RKO (cell line): Measurements from ENCODE around the gene TNIP3.
"Not testable (repeated sequence)": the region's sequence is repeated elsewhere in the genome, so short reads cannot be mapped to it uniquely, and the experiment has no call there.

ENCODE experiments used
- DNase-seq: peaks from one replicate; pipeline ENCODE4 v3.0.0-alpha.2; 2016; ENCODE audit warnings: low spot score

TNIP3 gene

DNA sequence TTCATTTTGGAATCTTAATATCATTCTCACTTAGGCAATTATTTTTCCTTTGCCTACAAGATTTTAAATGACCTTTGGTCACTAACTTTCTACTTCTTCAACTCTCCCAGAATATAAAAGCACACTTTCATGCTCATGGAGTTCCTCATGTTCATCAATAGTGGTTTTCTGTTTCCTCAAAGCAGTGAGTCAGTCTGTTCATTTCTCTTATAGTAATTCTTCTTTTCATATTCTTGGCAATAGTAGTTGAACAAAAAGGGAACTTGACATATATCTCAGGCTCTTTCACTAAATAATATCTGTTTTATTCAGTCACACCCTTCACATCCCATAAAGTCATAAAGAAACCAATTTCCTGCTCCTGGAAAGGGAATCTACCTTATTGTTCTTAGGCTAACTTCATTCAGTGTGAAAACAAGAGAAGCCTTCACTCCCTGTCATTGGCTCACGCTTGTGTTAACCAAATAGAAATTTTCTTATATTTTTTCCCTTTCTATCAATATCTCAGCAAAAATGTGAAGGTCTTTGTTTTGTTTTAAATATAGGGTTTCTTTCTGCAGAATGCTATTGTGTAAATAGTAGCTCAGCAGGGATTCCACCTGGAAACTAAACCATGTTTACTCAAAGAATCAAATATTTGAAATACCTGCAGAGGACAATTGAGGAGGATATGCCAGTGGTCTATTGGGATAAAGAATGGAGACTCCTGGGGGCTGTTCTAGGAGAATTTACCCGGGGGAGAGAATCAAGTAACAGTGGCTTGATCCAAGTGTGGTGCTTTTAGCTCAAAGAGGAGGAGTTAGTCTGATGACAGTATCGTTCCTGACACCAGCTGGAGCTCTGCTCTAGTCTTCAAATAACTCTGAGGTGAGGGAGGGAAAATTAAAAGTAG lies 13.4 kb upstream of the TNIP3 start:
- no peak for DNase-seq

DNA sequence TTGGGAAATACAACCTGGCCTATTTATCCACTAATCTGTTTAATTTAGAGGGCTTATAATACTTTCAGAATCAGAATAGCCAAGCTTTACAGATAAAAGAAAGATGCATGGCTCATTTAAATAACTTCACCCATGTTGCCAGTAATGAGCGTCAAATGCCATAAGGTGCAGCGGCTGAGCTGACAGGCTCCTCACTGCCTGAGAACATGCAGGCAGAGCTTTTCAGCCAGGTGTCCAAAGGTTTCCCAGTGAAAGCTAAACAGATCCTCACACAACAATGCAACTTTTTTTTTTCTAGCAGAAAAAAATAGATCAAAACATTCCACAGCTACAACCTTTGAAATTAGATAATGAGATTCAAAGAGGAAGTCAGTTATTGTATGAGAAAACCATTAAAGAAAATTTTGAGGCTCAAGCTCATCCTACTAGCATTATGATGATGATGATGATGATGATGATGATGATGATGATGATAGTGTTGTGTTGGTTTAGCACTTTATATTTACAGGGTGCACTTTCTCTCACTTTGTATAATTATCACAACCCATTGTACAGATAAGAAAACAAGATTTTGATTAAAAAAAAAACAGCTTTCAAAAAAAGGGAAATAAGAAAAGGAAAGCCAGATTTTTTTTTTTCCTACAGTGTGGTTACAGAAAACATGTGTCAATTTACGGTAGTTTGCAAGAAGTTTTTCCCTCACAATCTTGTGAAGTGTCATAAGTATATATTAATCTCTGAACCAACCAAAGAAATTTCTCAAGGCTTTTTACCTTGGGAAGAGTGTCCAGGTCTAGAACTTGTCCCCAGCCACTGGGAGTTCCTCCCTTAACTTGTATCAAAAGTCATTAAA lies 12.2 kb upstream of the TNIP3 start:
- DNase-seq, result no peak

DNA sequence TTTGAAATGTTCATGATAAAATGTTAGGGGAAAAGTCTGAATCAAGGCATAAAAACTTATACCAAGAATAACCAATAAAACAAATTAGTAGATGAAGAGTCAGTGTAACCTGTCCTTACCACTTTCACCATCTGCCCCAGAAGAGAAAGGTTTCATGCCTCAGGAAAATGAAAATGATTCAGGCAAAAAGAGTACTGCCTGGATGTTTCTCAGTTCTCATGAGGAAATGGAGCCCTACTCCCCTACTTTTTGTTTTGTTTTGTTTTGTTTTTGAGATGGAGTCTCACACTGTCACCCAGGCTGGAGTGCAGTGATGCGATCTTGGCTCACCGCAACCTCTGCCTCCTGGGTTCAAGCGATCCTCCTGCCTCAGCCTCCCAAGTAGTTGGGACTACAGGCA lies 7.4 kb upstream of the TNIP3 start:
- not testable (repeated sequence) for DNase-seq

DNA sequence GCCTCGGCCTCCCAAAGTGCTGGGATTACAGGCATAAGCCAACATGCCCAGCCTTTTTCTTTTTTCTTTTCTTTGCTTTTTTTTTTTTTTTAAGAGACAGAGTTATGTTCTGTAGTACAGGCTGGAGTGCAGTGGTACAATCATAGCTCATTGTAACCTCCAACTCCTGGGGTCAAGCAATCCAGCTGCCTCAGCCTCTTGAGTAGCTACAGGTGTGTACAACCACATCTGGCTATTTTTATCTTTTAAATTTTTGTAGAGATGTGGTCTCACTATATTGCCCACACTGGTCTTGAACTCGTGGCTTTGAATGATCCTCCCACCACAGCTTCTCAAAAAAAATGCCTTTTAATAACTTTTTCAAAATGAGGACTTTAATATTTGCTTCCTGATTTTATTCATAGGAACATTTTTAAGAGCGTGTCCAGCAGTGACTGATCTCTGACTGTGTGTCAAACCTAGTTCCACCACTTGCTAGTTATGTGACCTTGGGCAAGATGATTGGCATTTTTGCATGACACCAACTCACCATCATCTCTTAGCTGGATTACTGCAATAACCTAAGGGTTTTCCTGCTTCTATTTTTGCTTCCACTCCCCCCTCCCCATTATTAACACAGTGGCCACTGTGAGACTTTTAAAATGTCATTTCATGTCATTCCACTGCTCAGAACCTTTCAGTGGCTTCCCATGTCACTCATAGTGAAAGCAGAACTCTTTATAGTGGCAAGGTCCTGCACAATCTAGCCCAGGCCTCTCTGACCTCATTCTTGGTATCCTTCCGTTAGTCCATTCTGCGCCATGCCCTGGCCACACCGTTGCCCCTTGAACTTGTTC lies 4.5 kb upstream of the TNIP3 start:
- DNase-seq, result no peak

DNA sequence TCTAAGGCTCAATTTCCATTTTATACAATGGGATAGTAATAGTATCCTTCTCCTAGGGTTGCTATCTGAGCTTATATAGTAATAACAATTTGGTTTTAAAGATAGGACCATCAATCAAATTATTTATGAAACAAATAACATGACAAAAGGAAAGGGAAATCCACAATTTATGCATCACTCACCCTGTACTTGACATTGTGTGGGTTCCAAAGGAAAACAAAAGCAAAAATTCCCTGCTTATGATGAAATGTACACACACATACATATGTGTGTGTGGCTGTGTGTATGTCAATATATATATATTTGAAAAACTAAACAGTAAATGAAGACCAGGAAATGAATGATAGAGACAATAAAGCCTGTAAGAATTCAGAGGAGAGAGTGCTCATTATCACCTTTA lies 2.9 kb upstream of the TNIP3 start:
- DNase-seq, result no peak

DNA sequence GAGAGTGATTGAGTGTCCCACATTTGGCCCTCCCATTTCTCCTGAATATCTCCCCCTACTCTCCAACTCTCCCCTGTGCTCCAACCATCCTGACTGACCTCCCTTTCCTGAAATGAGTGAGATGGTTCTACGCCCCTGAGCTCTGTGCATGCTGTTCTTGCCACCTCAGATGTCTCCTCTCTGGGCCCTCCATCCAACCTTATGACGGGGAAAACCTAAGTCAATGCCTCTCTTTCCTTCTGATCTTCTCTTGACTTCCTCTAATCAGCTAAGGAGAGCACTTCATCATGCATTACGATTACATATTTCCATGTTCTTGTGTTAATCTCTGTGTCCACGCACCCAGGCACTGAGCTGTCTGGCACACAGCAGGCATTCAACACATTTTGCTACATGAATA lies 1.1 kb upstream of the TNIP3 start:
- no peak for DNase-seq

DNA sequence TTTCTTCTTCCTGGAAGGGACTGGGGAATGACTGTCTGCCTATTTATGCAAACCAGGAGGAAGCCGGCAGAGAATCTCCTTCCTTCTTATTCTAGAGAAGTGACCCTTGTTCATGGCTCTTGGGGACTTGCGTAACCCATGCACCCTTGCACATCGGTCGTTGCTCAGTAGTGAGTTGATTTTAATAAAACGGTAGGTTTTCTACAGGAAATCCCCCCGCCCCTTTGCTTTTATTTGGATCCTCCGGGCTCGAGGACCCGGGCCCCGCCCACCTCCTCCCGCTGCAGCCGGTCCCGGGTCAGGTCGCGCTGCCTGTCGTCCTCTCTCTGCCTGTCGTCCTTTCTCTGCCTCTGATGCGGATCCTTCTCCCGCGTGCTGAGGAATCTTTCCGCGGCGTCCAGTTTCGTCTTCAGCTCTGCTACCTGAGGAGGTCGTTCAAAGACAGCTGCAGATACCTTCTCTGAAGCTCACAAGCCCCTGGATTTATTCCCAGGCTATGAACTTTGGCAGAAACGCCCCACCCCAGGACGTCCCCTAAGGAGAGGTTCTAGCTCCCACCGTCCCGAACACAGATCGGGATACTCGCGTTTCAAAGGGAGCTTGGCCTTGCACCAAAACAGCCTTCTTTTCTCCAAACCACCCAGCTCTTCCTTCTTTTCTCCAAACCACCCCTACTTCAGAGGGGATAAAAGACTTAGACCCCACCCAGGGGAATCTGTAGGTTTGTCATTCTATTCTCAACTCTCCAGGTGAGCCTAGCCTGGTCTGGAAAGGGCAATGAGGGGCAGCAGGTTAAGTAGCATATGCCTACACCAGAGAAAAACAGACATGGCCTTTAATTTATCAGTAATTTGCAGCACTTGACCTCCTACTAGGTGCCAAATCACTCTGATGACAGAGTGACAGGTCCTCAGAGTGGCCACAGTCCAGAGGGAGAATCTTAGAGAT lies 7.0 kb downstream of the TNIP3 start:
- no peak for DNase-seq

DNA sequence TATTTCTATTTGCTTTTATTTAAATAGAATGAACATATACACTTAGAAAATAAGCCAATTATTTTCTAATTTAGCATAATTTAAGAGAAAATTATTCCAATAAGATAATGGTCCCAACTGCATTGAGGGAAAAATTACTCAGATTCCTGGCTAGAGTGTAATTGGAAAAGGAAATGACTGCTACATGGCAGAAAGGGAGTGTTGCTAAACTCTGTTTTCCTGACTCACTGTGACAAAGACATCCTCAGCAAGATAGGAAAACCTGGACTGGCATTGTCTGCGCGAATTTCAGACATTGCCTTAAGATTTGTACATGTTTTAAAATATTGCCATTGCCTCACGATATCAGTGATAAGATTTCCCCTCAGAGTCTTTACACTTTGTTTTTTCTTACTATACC lies 8.2 kb downstream of the TNIP3 start:
- peak; percentile 89 for DNase-seq

DNA sequence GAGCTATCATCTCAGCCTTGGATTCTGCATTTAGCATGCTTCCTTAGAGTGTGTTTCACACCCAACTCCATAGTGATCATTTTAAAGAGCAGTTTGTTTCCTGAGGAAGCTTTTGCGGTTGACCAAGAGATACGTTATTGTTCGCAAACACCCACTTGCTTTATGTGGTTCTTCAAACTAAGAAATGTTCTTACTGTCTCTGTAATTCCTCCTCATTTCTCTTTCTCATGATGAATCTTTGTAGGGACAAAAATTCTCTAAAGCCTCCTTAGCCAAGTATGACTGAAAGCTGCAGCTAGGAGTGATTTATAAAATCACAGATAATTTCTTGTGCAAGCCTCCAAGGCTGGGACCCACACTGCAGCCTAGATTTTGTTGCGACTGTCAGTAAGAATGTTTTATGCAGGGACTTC lies 10.0 kb downstream of the TNIP3 start:
- no peak for DNase-seq

DNA sequence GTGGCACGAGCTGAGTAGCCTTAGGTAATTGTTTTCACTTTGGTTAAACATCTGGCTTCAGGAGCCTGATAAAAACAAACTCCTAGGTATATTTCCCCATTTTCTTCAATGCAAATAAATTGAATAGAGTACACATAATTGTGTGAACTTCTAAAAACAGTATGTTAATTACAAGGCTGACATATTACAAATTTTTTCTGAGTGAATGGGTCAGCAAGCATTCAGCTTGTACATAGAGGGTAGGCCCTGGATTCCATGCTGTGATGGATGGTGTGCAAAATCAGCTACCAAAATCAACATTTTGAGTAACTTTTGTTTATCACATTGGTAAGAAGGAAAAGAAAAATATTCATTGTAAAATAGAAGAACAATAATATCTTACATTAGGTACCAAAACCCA lies 12.2 kb downstream of the TNIP3 start:
- no peak for DNase-seq

DNA sequence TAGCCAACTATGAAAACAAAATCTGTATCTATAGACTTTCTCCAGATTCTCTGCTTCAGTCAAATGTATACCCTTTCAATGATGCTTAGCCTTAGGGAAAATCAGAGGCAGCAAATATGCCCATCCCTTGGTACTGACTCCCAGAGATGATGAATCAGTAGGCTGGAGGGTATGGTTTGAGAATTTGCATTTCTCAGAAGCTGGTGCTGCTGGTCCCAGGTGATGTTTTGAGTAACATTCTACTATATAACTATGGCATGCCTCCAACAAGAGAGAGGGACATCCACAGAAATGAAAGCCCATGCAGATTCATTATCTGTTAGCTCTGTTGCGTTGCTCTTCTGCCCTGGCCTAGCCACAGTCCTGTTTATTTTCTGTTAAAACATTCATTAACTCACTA lies 13.6 kb downstream of the TNIP3 start:
- no peak for DNase-seq

DNA sequence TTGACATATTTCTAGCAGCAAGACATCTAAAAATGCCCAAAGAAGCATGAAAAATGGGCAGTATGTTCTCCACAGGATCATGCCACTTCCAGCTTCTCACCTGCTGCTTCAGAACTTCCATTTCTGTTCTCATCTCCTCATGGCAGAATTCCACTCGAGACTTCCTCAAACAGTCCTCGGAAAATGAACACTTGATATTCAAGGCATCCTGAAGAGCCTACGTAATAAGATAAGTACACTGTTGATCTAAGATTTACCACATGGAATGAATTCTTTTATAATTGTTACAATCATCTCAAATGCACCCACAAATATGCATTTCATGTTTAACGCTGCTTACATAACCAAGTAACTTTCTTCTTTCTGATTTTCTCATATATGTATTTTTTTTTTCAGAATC lies 14.1 kb downstream of the TNIP3 start:
- no peak for DNase-seq

DNA sequence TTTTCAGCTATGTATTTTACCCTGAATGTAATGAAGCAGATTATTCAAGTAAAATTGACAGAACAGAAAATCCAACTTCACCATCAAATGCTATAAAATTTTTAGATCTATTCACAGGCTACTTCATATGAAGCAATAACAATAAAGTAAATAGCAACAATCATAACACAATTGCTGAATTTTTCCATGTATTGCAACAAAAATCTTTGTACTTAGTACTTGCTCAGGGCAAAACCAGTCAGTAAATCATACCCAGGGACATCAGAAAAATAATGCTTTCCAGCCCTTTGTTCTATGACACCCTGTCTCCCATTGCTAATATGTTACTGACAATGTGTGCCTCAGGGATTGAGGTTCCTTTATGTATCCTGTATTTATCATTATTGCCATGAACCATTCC lies 15.5 kb downstream of the TNIP3 start:
- DNase-seq, result no peak

DNA sequence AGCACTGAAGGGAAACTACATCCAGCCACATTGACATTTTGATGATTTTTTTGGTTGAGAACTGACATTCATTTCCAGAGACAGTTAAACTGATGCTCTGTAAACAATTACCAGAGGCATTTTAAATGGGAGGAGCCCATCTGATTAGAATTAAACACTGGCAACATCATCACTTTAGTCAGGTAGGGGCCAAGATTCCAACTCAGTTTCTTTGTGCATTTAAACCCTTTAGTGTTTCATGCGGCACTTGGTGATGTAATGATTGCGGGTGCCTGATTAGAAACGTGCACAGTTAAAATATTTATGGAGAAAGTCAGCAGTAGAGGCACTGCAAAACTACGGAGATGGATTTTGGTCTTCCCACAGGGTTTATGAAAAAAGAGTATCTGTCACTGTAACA lies 16.1 kb downstream of the TNIP3 start:
- DNase-seq, result peak; percentile 13

DNA sequence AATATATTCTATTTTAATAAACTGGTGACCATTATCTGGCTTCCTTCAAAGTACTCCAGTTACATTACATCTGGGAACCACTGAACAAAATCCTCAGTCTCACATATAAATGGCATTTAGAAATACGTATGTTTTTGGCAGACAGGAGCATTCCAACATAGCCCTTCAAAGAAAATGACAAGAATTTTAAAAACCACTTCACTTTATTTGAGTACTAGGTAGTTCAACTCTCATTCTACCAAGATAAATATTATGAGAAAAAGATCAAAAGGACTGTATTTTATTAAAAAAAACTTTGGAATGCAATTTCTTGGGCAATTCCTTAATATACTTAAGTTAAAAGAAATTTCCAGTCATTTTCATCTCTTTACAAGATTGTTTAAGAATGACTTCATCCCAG lies 17.6 kb downstream of the TNIP3 start:
- DNase-seq, result no peak

DNA sequence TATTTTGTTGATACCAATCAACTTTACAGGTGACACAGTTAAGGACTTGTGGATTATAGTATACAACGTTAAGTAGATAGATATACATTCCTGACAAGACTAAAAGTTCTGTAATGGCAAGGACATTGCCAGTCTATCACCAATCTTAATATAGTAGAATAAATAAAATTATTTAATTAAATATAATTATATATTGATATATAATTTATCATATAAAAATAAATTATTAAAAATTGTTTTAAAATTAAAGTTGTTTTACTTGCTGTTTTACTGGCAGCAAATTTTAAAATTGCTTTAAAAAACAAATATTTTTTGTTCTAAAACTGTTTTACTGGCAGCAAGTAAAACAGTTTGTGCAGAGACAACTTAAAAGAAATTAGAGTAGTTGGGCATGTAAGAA lies 18.7 kb downstream of the TNIP3 start:
- no peak for DNase-seq

DNA sequence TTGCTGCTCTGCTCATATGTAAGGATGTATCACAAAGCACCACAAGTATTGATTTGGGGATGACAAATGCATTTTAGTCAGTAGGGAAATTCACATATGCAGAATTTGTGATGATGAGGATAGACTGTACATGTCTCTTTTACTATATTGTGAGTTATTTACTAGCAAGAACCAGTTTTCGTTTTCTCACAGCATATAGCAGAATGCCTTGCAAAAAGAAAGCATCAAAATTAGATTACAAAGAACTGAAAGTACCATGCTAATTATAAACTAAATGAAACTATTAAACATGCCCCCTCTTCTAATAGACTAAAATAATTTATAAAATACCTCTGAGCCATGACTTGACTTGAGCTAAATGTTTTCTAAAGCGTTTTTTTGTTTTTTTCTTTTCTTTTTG lies 20.1 kb downstream of the TNIP3 start:
- DNase-seq, result no peak

DNA sequence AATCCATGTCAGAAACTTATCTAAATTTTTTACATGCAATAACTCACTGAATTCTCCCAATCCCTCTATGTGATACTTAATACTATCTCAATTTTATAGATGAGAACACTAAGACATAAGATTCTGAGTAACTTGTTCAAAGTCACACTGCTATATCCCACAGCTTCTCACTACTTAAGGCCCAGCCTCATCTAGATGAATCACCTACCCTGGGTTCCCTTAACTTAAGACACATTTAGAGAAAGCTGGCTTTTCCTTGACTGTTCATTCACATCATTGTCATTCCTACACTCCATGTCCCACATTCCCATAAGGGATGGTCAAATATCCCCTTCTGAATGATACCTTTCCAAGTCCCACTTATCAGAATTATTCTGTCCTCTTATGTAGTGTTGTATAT lies 21.0 kb downstream of the TNIP3 start:
- DNase-seq, result no peak

DNA sequence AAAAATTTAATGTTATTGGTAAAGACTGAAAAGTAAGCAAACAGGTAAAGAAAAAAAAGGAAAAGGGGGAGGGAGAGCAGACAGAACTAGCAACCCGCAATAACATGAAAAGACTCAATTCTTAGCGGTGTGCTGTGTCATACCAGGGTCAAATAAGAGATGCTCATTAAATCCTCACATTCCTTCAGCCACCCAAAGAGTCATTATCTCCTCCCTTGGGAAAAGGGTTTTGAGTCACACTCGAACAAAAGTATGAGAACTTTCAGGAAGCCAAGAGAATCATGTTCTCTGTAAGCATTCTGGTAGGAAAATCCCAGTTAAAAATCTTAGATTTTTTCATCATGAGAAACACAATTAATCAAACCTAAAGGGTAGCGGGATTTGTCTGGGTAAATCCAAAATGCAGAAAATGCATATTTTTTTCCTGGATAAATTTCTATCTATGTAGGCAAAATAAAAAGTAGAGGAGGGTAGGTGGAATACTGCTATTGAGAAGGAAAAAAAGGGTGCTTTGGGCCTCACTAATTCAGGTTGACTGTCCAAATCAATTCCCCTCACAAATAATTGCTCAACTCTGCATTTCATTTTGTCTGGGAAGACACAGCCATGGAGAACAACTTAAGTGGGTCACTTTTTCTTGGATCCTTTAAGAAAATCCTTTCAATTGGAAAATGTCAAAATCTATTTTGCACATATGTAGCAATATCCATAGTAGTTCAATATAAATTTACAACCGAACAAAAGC lies 23.2 kb downstream of the TNIP3 start:
- no peak for DNase-seq

DNA sequence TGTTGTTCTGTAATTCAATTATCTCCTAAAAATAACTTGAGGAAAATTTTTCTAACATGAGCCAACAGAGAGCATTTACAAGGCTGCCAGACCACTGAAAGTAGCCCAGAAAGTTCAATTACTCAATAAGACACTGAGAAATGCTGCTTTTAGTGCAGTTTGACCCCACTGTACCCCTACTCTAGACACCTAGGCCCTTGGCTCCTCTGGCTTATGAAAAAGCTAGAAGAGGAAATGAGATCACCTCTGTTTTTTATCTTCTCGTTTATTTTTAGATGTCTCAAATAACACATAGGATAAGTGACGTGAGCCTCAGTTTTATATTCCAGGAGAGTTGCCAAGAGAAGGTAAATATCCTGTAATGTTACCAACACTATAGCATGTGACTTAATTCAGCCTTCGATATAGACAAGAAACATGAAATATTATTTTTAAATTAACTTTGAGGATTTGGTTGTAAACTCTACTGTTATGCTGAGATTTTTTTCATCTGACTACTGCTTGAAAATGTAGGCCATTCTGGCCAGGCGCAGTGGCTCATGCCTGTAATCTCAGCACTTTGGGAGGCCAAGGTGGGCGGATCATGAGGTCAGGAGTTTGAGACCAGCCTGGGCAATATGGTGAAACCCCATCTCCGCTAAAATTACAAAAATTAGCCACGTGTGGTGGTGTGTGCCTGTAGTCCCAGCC lies 24.4 kb downstream of the TNIP3 start:
- DNase-seq, result no peak
